Right renal pelvis (tissue), 4 donors: ENCODE data around the gene FEM1C. TPM values are rescaled to one million over a fixed set of nuclear protein-coding genes. Genes with fewer than 3 reads are reported as not detected.

Experiments
- DNase-seq, 4 donors: peaks; one replicate each; pipeline ENCODE4 v3.0.0-alpha.2; 2013; ENCODE audit warnings: low read depth in 4 of 4, low spot score in 3 of 4, missing footprints in 1 of 4
- polyA plus RNA-seq, 4 donors: library from polyadenylated mRNA; unstranded; fragments of 120-200 nt; gene quantifications; one replicate each; pipeline ENCODE4 v1.2.1, GENCODE V29; 2013; ENCODE audit not compliant: insufficient read length in 4 of 4

The FEM1C gene
- polyA plus RNA-seq, 4 donors, result 18.9 to 25.8 (median 24.9) TPM

DNA sequence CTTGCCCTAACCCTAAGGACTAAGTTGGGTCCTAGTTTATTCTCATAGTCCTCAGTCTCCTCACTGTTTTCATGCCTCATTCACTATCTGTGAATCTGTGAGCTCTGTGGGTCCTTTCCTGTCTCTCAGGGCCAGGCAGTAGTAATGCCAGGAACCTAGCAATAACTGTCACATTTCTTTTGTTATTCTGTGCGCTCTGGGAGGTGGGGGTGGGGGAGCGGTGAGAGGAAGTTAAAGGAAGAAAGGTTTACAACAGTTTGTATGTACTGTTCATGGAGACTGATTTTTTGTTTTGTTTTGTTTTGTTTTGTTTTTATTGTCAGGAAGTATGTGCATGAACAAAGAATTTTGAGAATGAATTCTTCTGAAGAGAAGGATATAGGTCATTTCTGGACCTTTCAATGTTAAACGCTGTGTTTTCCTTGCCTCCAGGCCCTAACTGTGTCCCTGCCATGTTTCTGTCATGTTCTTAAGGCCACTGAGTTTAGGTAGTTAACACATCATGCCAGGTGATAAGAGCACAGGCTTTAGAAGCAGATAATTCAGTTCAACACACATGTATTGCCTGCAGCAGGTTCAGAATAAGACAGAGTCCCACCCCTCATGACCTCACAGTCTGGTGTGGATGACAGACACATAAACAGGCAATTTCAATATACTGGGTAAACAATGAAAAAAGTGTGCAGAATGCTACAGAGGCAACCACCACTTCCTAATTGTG is 13.3 kb upstream of the FEM1C start:
- DNase-seq, result no peak

- DNase-seq, result no peak
These were observed 11.7 kb upstream of the FEM1C start for GRCh38 chr5:115556276-115556675.

DNA sequence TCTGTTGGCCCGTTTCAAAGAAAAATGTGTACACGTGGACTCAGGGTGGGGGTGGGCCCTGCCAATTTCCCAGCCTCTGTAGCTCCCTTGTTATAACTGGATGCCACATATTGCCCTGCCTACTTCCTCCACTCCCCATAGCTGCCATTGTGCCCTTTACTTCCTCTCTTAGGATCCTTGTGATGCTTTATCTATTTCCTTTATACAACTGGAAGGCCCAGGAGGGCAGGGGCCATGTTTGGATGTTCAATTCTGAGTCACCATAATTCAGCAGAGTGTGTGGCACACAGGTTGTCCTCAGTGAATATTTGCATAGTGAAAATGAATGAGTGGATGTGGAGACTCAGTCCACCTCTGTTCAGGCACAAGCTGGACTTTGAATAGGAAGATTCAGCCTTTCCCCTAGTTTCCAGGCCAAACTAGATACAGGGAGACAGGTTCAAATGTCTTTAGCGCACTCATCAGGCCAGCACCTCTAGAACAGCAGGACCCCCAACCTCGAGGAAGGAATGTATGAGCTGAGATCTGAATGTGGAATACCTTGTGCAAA is 10.6 kb upstream of the FEM1C start:
- DNase-seq, result no peak

- DNase-seq, result no peak
These were observed 8.5 kb upstream of the FEM1C start for GRCh38 chr5:115553082-115553481.

- DNase-seq, result no peak
These were observed 6.8 kb upstream of the FEM1C start for GRCh38 chr5:115551415-115551814.

- no peak for DNase-seq
These were observed 4.6 kb upstream of the FEM1C start for GRCh38 chr5:115549154-115549553.

GRCh38 chr5:115548683-115549082 is 4.1 kb upstream of the FEM1C start:
- DNase-seq, result no peak

GRCh38 chr5:115545351-115545882 is 842 bp upstream of the FEM1C start:
- no peak for DNase-seq

- peak in 2 of 4 donors; percentile 33 to 55 for DNase-seq
These were observed 536 bp downstream of the FEM1C start for GRCh38 chr5:115544043-115544435.

GRCh38 chr5:115543365-115544042 is 1.1 kb downstream of the FEM1C start:
- peak in 3 of 4 donors; percentile 36 to 56 (median 38) for DNase-seq

GRCh38 chr5:115542651-115543364 is 1.8 kb downstream of the FEM1C start:
- DNase-seq, result no peak

DNA sequence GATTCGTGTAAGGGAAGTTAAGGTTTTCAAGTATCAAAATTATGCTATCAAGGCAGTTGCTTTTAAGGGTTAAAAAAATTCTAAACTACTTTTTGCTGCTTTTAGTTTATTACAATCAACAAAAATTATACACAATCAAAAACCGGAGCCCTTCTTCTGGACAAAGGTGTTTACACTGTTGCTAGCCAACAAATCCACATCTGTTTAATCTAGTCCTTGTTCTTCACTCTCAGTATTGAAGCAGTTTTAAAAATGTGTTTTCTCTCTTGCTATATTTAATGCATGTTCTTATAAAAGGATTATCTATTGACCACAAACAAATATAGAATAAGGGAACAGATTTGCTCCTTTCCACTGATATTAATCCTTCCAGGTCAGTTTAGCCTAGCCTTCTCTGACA is 2.5 kb downstream of the FEM1C start:
- DNase-seq, result no peak

GRCh38 chr5:115541611-115542010 is 3.0 kb downstream of the FEM1C start:
- no peak for DNase-seq

DNA sequence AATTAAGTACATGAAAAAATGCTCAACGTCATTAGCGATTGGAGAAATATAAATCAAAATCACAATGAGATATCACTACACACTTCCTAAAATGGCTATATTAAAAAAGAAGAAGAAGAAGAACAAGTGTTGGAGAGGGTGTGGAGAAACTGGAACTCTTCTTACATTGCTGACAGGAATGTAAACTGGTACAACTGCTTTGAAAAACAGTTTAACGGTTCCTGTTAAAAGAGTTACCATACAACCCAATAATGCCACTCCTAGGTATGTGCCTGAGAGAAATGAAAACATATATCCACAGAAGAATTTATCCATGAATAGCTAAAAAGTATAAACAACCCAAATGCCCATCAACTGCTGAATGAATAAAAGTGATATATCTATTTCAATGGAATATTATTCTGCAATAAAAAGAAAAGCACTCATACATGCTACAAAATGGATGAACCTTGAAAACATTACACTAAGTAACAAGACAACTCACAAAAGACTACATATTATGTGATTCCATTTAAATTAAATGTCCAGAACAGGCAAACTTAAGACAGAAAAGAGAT is 9.0 kb downstream of the FEM1C start:
- DNase-seq, result no peak

GRCh38 chr5:115532517-115532916 is 12.1 kb downstream of the FEM1C start:
- DNase-seq, result no peak

GRCh38 chr5:115531787-115532367 is 12.7 kb downstream of the FEM1C start:
- no peak for DNase-seq

GRCh38 chr5:115531380-115531779 is 13.2 kb downstream of the FEM1C start:
- DNase-seq, result no peak

DNA sequence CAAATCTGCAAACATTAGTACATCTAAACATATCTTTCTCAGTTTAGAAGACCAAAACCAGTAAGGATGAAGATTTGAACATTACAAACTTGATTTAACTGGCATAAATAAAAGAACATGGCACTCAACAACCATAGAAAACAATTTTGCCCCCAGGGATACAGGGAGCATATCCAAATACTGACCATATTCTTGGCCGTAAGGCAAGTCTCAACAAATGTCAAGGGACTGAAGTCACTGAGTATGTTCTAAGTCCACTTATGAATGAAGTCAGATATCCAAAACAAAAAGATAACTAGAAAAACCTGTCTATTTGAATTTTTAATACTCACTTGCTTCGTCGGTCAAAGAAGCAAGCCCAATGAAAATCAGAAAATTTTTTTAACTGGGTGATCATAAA is 14.1 kb downstream of the FEM1C start:
- no peak for DNase-seq

GRCh38 chr5:115526604-115527003 is 18.0 kb downstream of the FEM1C start:
- DNase-seq, result no peak

DNA sequence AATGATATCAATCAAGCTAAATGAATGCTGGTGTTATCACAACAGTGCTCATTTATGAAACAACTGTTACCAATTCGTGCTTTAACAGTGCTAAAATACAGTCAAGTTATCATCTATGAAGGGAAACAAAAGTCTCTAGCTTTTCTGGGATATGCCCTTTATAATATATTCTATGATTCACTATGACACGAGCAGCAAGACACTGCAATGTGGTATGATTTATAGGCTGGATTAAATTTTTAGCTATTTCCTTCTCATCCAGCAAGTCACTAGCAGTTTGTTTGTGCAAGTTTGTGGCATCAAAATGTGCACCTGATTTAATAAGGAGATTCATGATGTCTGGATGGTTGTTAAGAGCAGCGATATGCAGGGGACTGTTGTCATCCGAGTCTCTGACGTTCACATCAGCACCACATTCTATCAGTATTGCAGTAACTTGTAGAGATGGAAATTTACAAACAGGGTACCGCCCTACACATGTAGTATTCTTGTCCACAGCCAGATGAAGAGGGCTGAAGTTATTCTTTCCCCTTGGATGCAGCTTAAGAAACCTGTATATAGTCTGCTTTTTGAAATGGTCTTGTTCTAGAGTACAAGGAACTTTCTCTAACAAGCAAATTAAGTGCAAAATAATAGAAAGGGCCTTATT is 20.3 kb downstream of the FEM1C start:
- no peak for DNase-seq
